ENCODE data around the gene HSPD1.

The HSPD1 gene

GRCh38 chr2:197442857-197443256 lies 56.8 kb downstream of the HSPD1 start:
- no peak for DNase-seq (ENCODE audit: low read depth, low spot score)
- H3K4me3 ChIP-seq, result no peak overlapping the region
- no peak overlapping the region for H3K27ac ChIP-seq
- H3K9ac ChIP-seq (ENCODE audit: insufficient read length), result no peak overlapping the region
- no peaks in the 10 kb centered on the region for H3K36me3 ChIP-seq (ENCODE audit: insufficient read depth, low read length)
- TF ChIP-seq POLR2AphosphoS5 (IDR thresholded peaks at IDR 0.05; ENCODE audit: borderline replicate concordance, low read depth, low read length), result no peak
- no peak for TF ChIP-seq EZH2 (IDR thresholded peaks at IDR 0.05)
- TF ChIP-seq FOXP2 (optimal IDR thresholded peaks at IDR 0.05; ENCODE audit: control extremely low read depth, extremely low read length, insufficient read depth), result no peak
- no peaks in the 10 kb centered on the region for H3K9me3 ChIP-seq (ENCODE audit: low read depth, low read length)

DNA sequence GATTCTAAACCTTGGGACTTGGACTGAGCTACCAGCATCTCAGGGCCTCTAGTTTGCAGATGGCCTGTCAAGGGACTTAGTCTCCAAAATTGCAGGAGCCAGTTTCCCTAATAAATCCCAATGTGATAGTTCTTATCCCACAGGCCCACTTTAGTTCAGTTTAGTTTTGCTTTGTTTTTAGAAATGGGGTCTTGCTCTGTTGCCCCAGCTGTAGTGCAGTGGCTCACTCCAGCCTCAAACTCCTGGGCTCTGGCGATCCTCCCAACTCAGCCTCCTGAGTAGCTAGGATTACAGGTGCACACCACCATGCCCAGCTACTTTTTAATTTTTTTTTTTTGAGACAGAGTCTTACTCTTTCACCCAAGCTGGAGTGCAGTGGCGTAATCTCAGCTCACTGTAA lies 62.3 kb downstream of the HSPD1 start:
- Histone ChIP-seq H3K4me3 (no peak overlapping the region), H3K9me3 (ENCODE audit: low read depth, low read length) (no peaks in the 10 kb centered on the region), H3K36me3 (ENCODE audit: insufficient read depth, low read length) (no peaks in the 10 kb centered on the region; the same call in 1 of the 2 replicates), H3K9ac (ENCODE audit: insufficient read length) (no peak overlapping the region), H3K27ac (no peak overlapping the region)
- no peak for TF ChIP-seq FOXP2 (optimal IDR thresholded peaks at IDR 0.05; ENCODE audit: control extremely low read depth, extremely low read length, insufficient read depth)
- DNase-seq (ENCODE audit: low read depth, low spot score), result no peak

Measured in SK-N-MC (cell line).